H1 (cell line): ENCODE measurements around the gene GABRP. TPM values are rescaled to one million over a fixed set of nuclear protein-coding genes. Genes with fewer than 3 reads are reported as not detected.

ENCODE experiments used
- CTCF ChIA-PET: fragments of 300-600 bp; sonication (Branson Sonifier 250); formaldehyde crosslinking; loops from one replicate; lab custom pipeline; 2021; ENCODE audit not compliant: partially characterized antibody; lab: Charles Lee
- POLR2A ChIA-PET: fragments of 300-600 bp; sonication (Branson Sonifier 250); formaldehyde crosslinking; loops from one replicate; lab custom pipeline; 2021; ENCODE audit warnings: inconsistent platforms; ENCODE audit not compliant: partially characterized antibody; lab: Charles Lee
- DNase-seq, 2 experiments: peaks; one replicate each; pipeline versions ENCODE4 v3.0.0 to v3.0.0-alpha.2; 2010 to 2022; ENCODE audit warnings: low spot score in 2 of 2, low read depth in 1 of 2, mixed read lengths in 1 of 2
- FAIRE-seq: peaks from 2 replicates; lab custom pipeline; 2011; peaks lifted over from hg19 to GRCh38; lab: Jason Lieb, UNC
- H2AFZ ChIP-seq: 2 replicates; pipeline ENCODE4 v1.8.1; 2012; ENCODE audit warnings: low read length, inconsistent platforms
- H2AK5ac ChIP-seq: 2 replicates; pipeline ENCODE4 v1.6.1; 2013; ENCODE audit warnings: low read depth, low read length
- H2BK120ac ChIP-seq: replicated peaks from 2 replicates; pipeline ENCODE3; 2013; ENCODE audit warnings: low read depth, low read length, inconsistent platforms
- H2BK12ac ChIP-seq: 2 replicates; pipeline ENCODE4 v1.6.1; 2013; ENCODE audit warnings: low read depth, low read length
- H2BK15ac ChIP-seq: 2 replicates; pipeline ENCODE4 v1.6.1; 2013; ENCODE audit warnings: low read length
- H2BK20ac ChIP-seq: 2 replicates; pipeline ENCODE4 v1.6.1; 2013; ENCODE audit warnings: low read length
- H2BK5ac ChIP-seq: 2 replicates; pipeline ENCODE4 v1.6.1; 2013; ENCODE audit warnings: low read depth, low read length
- H3K14ac ChIP-seq: 2 replicates; pipeline ENCODE4 v1.6.1; 2013; ENCODE audit warnings: inconsistent platforms; ENCODE audit not compliant: insufficient read length
- H3K18ac ChIP-seq: 2 replicates; pipeline ENCODE4 v1.6.1; 2013; ENCODE audit warnings: low read length; ENCODE audit errors: extremely low read depth
- H3K23ac ChIP-seq: 2 replicates; pipeline ENCODE4 v1.6.1; 2013; ENCODE audit warnings: inconsistent platforms; ENCODE audit not compliant: insufficient read length
- H3K23me2 ChIP-seq: 2 replicates; pipeline ENCODE4 v1.6.1; 2013; ENCODE audit warnings: low read depth, low read length
- H3K27ac ChIP-seq: 2 replicates; pipeline ENCODE4 v1.6.1; 2011; ENCODE audit warnings: low read depth, low read length, inconsistent platforms
- H3K27me3 ChIP-seq, 4 experiments: replicated peaks in 1 of 4; 1 replicate in 1 of 4; 2 replicates in 3 of 4; pipeline versions ENCODE4 v1.6.1 to v1.8.1; 2011 to 2013; ENCODE audit warnings: low read length in 3 of 4, mild to moderate bottlenecking in 3 of 4, inconsistent platforms in 2 of 4, mixed read lengths in 2 of 4, moderate library complexity in 1 of 4; ENCODE audit not compliant: control insufficient read depth in 3 of 4, insufficient read depth in 3 of 4; ENCODE audit errors: extremely low read depth in 1 of 4
- H3K36me3 ChIP-seq, 4 experiments: 2 replicates each; pipeline versions ENCODE4 v1.6.1 to v1.8.1; 2011 to 2013; ENCODE audit warnings: mild to moderate bottlenecking in 4 of 4, low read length in 3 of 4, moderate library complexity in 2 of 4, control low read depth in 1 of 4, inconsistent platforms in 1 of 4; ENCODE audit not compliant: insufficient read depth in 4 of 4, control insufficient read depth in 2 of 4
- H3K4ac ChIP-seq: replicated peaks from 2 replicates; pipeline ENCODE3; 2013; ENCODE audit warnings: low read length, low read depth, mixed read lengths, inconsistent platforms; ENCODE audit not compliant: insufficient read length
- H3K4me1 ChIP-seq, 4 experiments: replicated peaks in 1 of 4; 1 replicate in 1 of 4; 2 replicates in 3 of 4; pipeline versions ENCODE4 v1.6.1 to v1.8.1; 2011 to 2013; ENCODE audit warnings: low read length in 3 of 4, inconsistent platforms in 2 of 4, mixed read lengths in 1 of 4; ENCODE audit not compliant: insufficient read depth in 4 of 4, control insufficient read depth in 3 of 4
- H3K4me2 ChIP-seq, 2 experiments: 2 replicates each; pipeline versions ENCODE4 v1.6.1 to v1.8.1; 2011 to 2013; ENCODE audit warnings: low read depth in 2 of 2, low read length in 2 of 2, control low read depth in 1 of 2, inconsistent platforms in 1 of 2, mild to moderate bottlenecking in 1 of 2; ENCODE audit not compliant: insufficient read depth in 1 of 2
- H3K4me3 ChIP-seq, 4 experiments: fragments of 200-600, 300-600 bp in 1 of 4; sonication (generic), shearing (Covaris generic), sonication (Bioruptor Twin) in 1 of 4; 2 replicates each; pipeline versions ENCODE4 v1.5.1 to v1.8.1; 2011 to 2016; ENCODE audit warnings: low read length in 4 of 4, low read depth in 3 of 4, control low read depth in 2 of 4, inconsistent platforms in 2 of 4, mild to moderate bottlenecking in 2 of 4, mixed read lengths in 1 of 4, moderate library complexity in 1 of 4; ENCODE audit not compliant: insufficient read depth in 2 of 4; ENCODE audit errors: extremely low read depth in 1 of 4
- H3K56ac ChIP-seq: replicated peaks from 2 replicates; pipeline ENCODE3; 2013; ENCODE audit warnings: low read depth, mild to moderate bottlenecking, mixed read lengths, low read length, inconsistent platforms; ENCODE audit not compliant: insufficient read length
- H3K79me1 ChIP-seq: 2 replicates; pipeline ENCODE4 v1.6.1; 2013; ENCODE audit warnings: low read depth, low read length, control low read depth
- H3K79me2 ChIP-seq, 2 experiments: 2 replicates each; pipeline versions ENCODE4 v1.6.1 to v1.8.1; 2012 to 2013; ENCODE audit warnings: low read length in 2 of 2, mild to moderate bottlenecking in 2 of 2, inconsistent platforms in 1 of 2; ENCODE audit not compliant: insufficient read depth in 2 of 2, control insufficient read depth in 1 of 2
- H3K9ac ChIP-seq, 4 experiments: replicated peaks in 1 of 4; 1 replicate in 1 of 4; 2 replicates in 3 of 4; pipeline versions ENCODE4 v1.6.1 to v1.8.1; 2011 to 2013; ENCODE audit warnings: low read depth in 3 of 4, low read length in 3 of 4, control low read depth in 2 of 4, mild to moderate bottlenecking in 2 of 4, moderate library complexity in 2 of 4, inconsistent platforms in 1 of 4; ENCODE audit errors: extremely low read depth in 1 of 4
- H3K9me3 ChIP-seq, 2 experiments: 2 replicates each; pipeline versions ENCODE4 v1.6.1 to v1.8.1; 2012 to 2013; ENCODE audit warnings: mild to moderate bottlenecking in 2 of 2, moderate library complexity in 2 of 2, control low read depth in 1 of 2, inconsistent platforms in 1 of 2, low read depth in 1 of 2, low read length in 1 of 2, mixed read lengths in 1 of 2; ENCODE audit not compliant: insufficient read depth in 2 of 2
- H4K20me1 ChIP-seq, 2 experiments: replicated peaks in 1 of 2; 2 replicates each; pipeline versions ENCODE3 to v1.8.1; 2011 to 2013; ENCODE audit warnings: inconsistent platforms in 2 of 2, low read length in 2 of 2, mild to moderate bottlenecking in 1 of 2; ENCODE audit not compliant: insufficient read depth in 2 of 2, control insufficient read depth in 1 of 2
- H4K5ac ChIP-seq: 2 replicates; pipeline ENCODE4 v1.6.1; 2013; ENCODE audit warnings: low read length, low read depth, mixed read lengths, inconsistent platforms; ENCODE audit not compliant: insufficient read length
- H4K8ac ChIP-seq: 2 replicates; pipeline ENCODE4 v1.8.0; 2013; ENCODE audit warnings: mild to moderate bottlenecking, moderate library complexity, low read length, inconsistent platforms; ENCODE audit not compliant: insufficient read depth; ENCODE audit errors: extremely low read depth
- H4K91ac ChIP-seq: replicated peaks from 2 replicates; pipeline ENCODE3; 2013; ENCODE audit warnings: low read length, mixed read lengths, inconsistent platforms; ENCODE audit not compliant: insufficient read length
- HDAC2 ChIP-seq, 2 experiments: fragments of 300-600 bp in 1 of 2; sonication (generic) in 1 of 2; IDR thresholded peaks; 2 replicates each; pipeline ENCODE4 v1.6.1; 2011 to 2012; ENCODE audit warnings: low read depth in 2 of 2, low read length in 2 of 2, mild to moderate bottlenecking in 2 of 2, moderate library complexity in 2 of 2, borderline replicate concordance in 1 of 2, inconsistent platforms in 1 of 2
- KDM1A ChIP-seq: fragments of 200-600, 300-600 bp; sonication (generic); IDR thresholded peaks from 2 replicates; pipeline ENCODE4 v1.7.1; 2016; ENCODE audit warnings: mild to moderate bottlenecking, low read length, borderline replicate concordance
- NRF1 ChIP-seq: IDR thresholded peaks from 2 replicates; pipeline ENCODE4 v1.6.1; 2011; ENCODE audit warnings: mild to moderate bottlenecking, low read depth, low read length, improper control_type of control experiment
- RXRA ChIP-seq: IDR thresholded peaks from 2 replicates; pipeline ENCODE4 v1.6.1; 2011; ENCODE audit warnings: low read depth, mild to moderate bottlenecking, low read length, moderate library complexity; ENCODE audit not compliant: insufficient read depth
- TEAD4 ChIP-seq: IDR thresholded peaks from 2 replicates; pipeline ENCODE4 v1.6.1; 2012; ENCODE audit warnings: low read depth, low read length, inconsistent platforms, mixed read lengths
- USF2 ChIP-seq: IDR thresholded peaks from 2 replicates; pipeline ENCODE4 v1.6.1; 2011; ENCODE audit warnings: low read length, improper control_type of control experiment
- YY1 ChIP-seq: IDR thresholded peaks from 2 replicates; pipeline ENCODE4 v1.6.1; 2011; ENCODE audit warnings: low read depth, mild to moderate bottlenecking, low read length
- WGBS, 2 experiments: shearing (Covaris generic) in 1 of 2; methylation state at CpG; one replicate each; pipeline versions ENCODE4 v1.1.6 to v1.1.7; 2013 to 2015; ENCODE audit warnings: low lambda C conversion rate in 2 of 2, mixed read lengths in 2 of 2, inconsistent platforms in 1 of 2, low coverage in 1 of 2, missing lambda C conversion rate in 1 of 2; ENCODE audit not compliant: insufficient replicate concordance in 2 of 2, insufficient coverage in 1 of 2, insufficient read length in 1 of 2; ENCODE audit errors: extremely low coverage in 1 of 2, missing lambda C conversion rate in 1 of 2; 5-methylcytosine and 5-hydroxymethylcytosine counted together
- polyA plus RNA-seq, 7 experiments: library from polyadenylated mRNA; depleted of rRNA in 3 of 7; stranded (reverse) in 5 of 7; unstranded in 2 of 7; fragments of >200 nt in 5 of 7; fragments of 200-250 nt in 2 of 7; gene quantifications; 1 replicate in 5 of 7; 2 replicates in 1 of 7; 4 replicates in 1 of 7; pipeline versions ENCODE4 v1.2.1 to v1.2.3, GENCODE V29; 2011 to 2013; ENCODE audit warnings: missing spikeins in 2 of 7, mixed read lengths in 2 of 7
- total RNA-seq: library from RNA; stranded (reverse); fragmentation: NEBNext Ultra II Directional; extraction: Animal tissue kit (Norgen Biotek cat#: 25700); gene quantifications from 2 replicates; pipeline ENCODE4 v1.2.1, GENCODE V29; 2021

Gene GABRP
- total and polyA plus RNA-seq, 2 of the 8 experiments (the other 6 are each of a cell fraction or from before 2014, with no cell fraction given) = 3.7 to 4.0 TPM

- CTCF ChIA-PET = interaction anchor here (0.7 to 1.0 kb wide), 4 partner anchors 9 to 74 kb away, joined by 3 read pairs; no protein-coding TSS in a partner anchor
- Histone ChIP-seq H2BK12ac (no peak overlapping the region), H3K4me1 (peaks cover 0 to 5% (median 1%) of the 10 kb centered on the region in 4 experiments; a peak in 2 of 7 replicates), H3K4ac (no peak overlapping the region), H3K9ac (no peak overlapping the region), H2BK15ac (no peak overlapping the region), H3K79me2 (peaks cover 3 to 57% of the 10 kb centered on the region in 2 experiments; a peak in 3 of 4 replicates), H2BK120ac (no peak overlapping the region), H4K8ac (no peak overlapping the region), H4K20me1 (peaks cover 2 to 6% of the 10 kb centered on the region in 2 experiments), H4K91ac (no peak overlapping the region), H3K79me1 (peaks cover 4% of the 10 kb centered on the region; the same call in 1 of the 2 replicates), H2BK20ac (no peak overlapping the region), H3K27ac (no peak overlapping the region), H2AK5ac (no peak overlapping the region), H3K36me3 (no peaks in the 10 kb centered on the region), H4K5ac (no peak overlapping the region), H3K56ac (no peak overlapping the region)
- peak; percentile 32 for FAIRE-seq
- no peak for DNase-seq
- 89% methylated on average over 3 of the region's 3 CpGs; no CpG with 5 or more reads in 1 of the 2 experiments for WGBS, 2 experiments
- TF ChIP-seq KDM1A = no peak
- TF ChIP-seq HDAC2 (IDR thresholded peaks at IDR 0.05; ENCODE audit: borderline replicate concordance in 1 of 2, low read depth in 2 of 2, low read length in 2 of 2) = no peak
- no peak for TF ChIP-seq USF2
- TF ChIP-seq TEAD4 = no peak
- no peak for TF ChIP-seq RXRA
- TF ChIP-seq NRF1 = no peak
- TF ChIP-seq YY1 = no peak
- TF ChIP-seq, all 59 proteins: peak for 0
- H3K9me3 ChIP-seq = peaks cover 4 to 12% of the 10 kb centered on the region in 2 experiments; a peak in 3 of 4 replicates
- H3K27me3 ChIP-seq = peaks cover 0 to 3% (median 1%) of the 10 kb centered on the region in 4 experiments; a peak in 3 of 7 replicates
- POLR2A ChIA-PET = no interaction called here
- H3K14ac ChIP-seq = no peak overlapping the region
- peaks cover 9% of the 10 kb centered on the region for H3K23me2 ChIP-seq
- H2AFZ ChIP-seq = no peak overlapping the region
- H3K4me2 ChIP-seq = no peak overlapping the region; a peak in 1 of 4 replicates
- H3K18ac ChIP-seq = no peak overlapping the region
- no peak overlapping the region for H3K23ac ChIP-seq
- H3K4me3 ChIP-seq = peak overlapping the region in 1 of 4 experiments; percentile 84; a peak in 1 of 8 replicates
- no peak overlapping the region for H2BK5ac ChIP-seq
Measured at GRCh38 chr5:170863646-170864045, 80.1 kb downstream of the GABRP start.
